CD14-positive monocyte (primary cell): ENCODE measurements around the gene BAIAP2L1. TPM values are rescaled to one million over a fixed set of nuclear protein-coding genes. Genes with fewer than 3 reads are reported as not detected.

Experiments
- DNase-seq, 3 donors: peaks; one replicate each; pipeline ENCODE4 v3.0.0-alpha.2; 2011 to 2022
- H2AFZ ChIP-seq: 2 replicates; pipeline ENCODE4 v1.6.0; 2012; ENCODE audit warnings: mild to moderate bottlenecking, low read depth, low read length, inconsistent platforms; ENCODE audit not compliant: insufficient read depth, poor library complexity, severe bottlenecking
- H3K27ac ChIP-seq, 2 donors: 1 replicate in 1 of 2; 2 replicates in 1 of 2; pipeline ENCODE4 v1.5.1; 2012 to 2013; ENCODE audit warnings: low read length in 2 of 2, control low read depth in 1 of 2, inconsistent platforms in 1 of 2, low read depth in 1 of 2, mild to moderate bottlenecking in 1 of 2
- H3K27me3 ChIP-seq, 2 donors: one replicate each; pipeline versions ENCODE4 v1.6.0 to v1.6.1; 2011 to 2013; ENCODE audit warnings: low read length in 2 of 2; ENCODE audit not compliant: control insufficient read depth in 2 of 2, insufficient read depth in 2 of 2
- H3K36me3 ChIP-seq, 2 donors: replicated peaks in 1 of 2; 1 replicate in 1 of 2; 2 replicates in 1 of 2; pipeline versions ENCODE4 v1.5.1 to v1.6.1; 2012 to 2013; ENCODE audit warnings: low read length in 2 of 2, control low read depth in 1 of 2, inconsistent platforms in 1 of 2, mild to moderate bottlenecking in 1 of 2; ENCODE audit not compliant: insufficient read depth in 2 of 2, control insufficient read depth in 1 of 2
- H3K4me1 ChIP-seq, 2 donors: 1 replicate in 1 of 2; 2 replicates in 1 of 2; pipeline versions ENCODE4 v1.5.1 to v1.6.1; 2012 to 2013; ENCODE audit warnings: low read length in 2 of 2, control low read depth in 1 of 2, inconsistent platforms in 1 of 2, mild to moderate bottlenecking in 1 of 2, moderate library complexity in 1 of 2; ENCODE audit not compliant: insufficient read depth in 2 of 2, control insufficient read depth in 1 of 2
- H3K4me2 ChIP-seq: replicated peaks from 2 replicates; pipeline ENCODE3; 2012; ENCODE audit warnings: low read length, moderate library complexity, mild to moderate bottlenecking; ENCODE audit not compliant: poor library complexity, severe bottlenecking; ENCODE audit errors: extremely low read depth
- H3K4me3 ChIP-seq, 3 experiments: fragments of 200-600 bp in 1 of 3; sonication (generic) in 1 of 3; replicated peaks in 1 of 3; 1 replicate in 2 of 3; 2 replicates in 1 of 3; pipeline ENCODE4 v1.5.1; 2011 to 2013; ENCODE audit warnings: low read length in 3 of 3, mild to moderate bottlenecking in 3 of 3, control low read depth in 2 of 3, low read depth in 2 of 3, inconsistent platforms in 1 of 3, moderate library complexity in 1 of 3
- H3K79me2 ChIP-seq: 2 replicates; pipeline ENCODE4 v1.6.0; 2012; ENCODE audit warnings: mild to moderate bottlenecking, control low read depth, inconsistent platforms, low read length, moderate library complexity; ENCODE audit not compliant: insufficient read depth
- H3K9ac ChIP-seq: 2 replicates; pipeline ENCODE4 v1.6.0; 2017; ENCODE audit warnings: low read length, mild to moderate bottlenecking; ENCODE audit not compliant: insufficient read depth, poor library complexity, severe bottlenecking
- H3K9me3 ChIP-seq, 2 donors: replicated peaks in 1 of 2; 1 replicate in 1 of 2; 2 replicates in 1 of 2; pipeline versions ENCODE4 v1.5.1 to v1.6.1; 2012 to 2013; ENCODE audit warnings: low read length in 2 of 2, control low read depth in 1 of 2; ENCODE audit not compliant: control insufficient read depth in 1 of 2, insufficient read depth in 1 of 2
- H4K20me1 ChIP-seq: 2 replicates; pipeline ENCODE4 v1.6.0; 2012; ENCODE audit warnings: mild to moderate bottlenecking, low read length, control low read depth, moderate library complexity; ENCODE audit not compliant: insufficient read depth
- H3K27ac Mint-ChIP-seq, 7 donors: one replicate each; pipeline ENCODE4 v1.8.0; 2020; ENCODE audit warnings: mild to moderate bottlenecking in 7 of 7, mixed read lengths in 7 of 7, moderate library complexity in 6 of 7, inconsistent platforms in 2 of 7
- H3K27me3 Mint-ChIP-seq, 3 donors: one replicate each; pipeline ENCODE4 v1.8.0; 2021 to 2022; ENCODE audit warnings: low read depth in 3 of 3, mild to moderate bottlenecking in 3 of 3, mixed read lengths in 3 of 3, moderate library complexity in 3 of 3, inconsistent platforms in 1 of 3
- H3K36me3 Mint-ChIP-seq, 2 donors: one replicate each; pipeline ENCODE4 v1.8.0; 2020; ENCODE audit warnings: mixed read lengths in 2 of 2, inconsistent platforms in 1 of 2, mild to moderate bottlenecking in 1 of 2
- H3K4me1 Mint-ChIP-seq: one replicate; pipeline ENCODE4 v1.8.0; 2020; ENCODE audit warnings: mild to moderate bottlenecking, mixed read lengths
- H3K4me3 Mint-ChIP-seq, 2 donors: one replicate each; pipeline ENCODE4 v1.8.0; 2020; ENCODE audit warnings: mild to moderate bottlenecking in 2 of 2, mixed read lengths in 2 of 2, moderate library complexity in 1 of 2
- H3K9me3 Mint-ChIP-seq, 7 donors: one replicate each; pipeline ENCODE4 v1.8.0; 2020 to 2022; ENCODE audit warnings: mixed read lengths in 7 of 7, mild to moderate bottlenecking in 6 of 7, moderate library complexity in 6 of 7, inconsistent platforms in 2 of 7
- CTCF ChIP-seq: fragments of 200-600 bp; IDR thresholded peaks from one replicate; pipeline ENCODE4 v1.8.0; 2022; ENCODE audit warnings: antibody characterized with exemption, mild to moderate bottlenecking
- WGBS: methylation state at CpG from one replicate; pipeline ENCODE4 v1.1.5; 2013; ENCODE audit warnings: missing lambda C conversion rate; ENCODE audit not compliant: insufficient coverage; 5-methylcytosine and 5-hydroxymethylcytosine counted together
- intact Hi-C, 2 donors: fragments of 100-400 bp; cut with micrococcal nuclease; formaldehyde crosslinking; loops; one replicate each; pipeline versions ENCODE4 v1.15.0 to v1.15.1; 2023
- polyA plus RNA-seq, 3 donors: library from polyadenylated mRNA; depleted of rRNA in 1 of 3; unstranded in 2 of 3; stranded (reverse) in 1 of 3; fragments of 300-500 nt in 2 of 3; fragments of >200 nt in 1 of 3; fragmentation: Illumina TruSeq in 2 of 3; gene quantifications; 1 replicate in 2 of 3; 2 replicates in 1 of 3; pipeline ENCODE4 v1.2.3, GENCODE V29; 2012 to 2021

BAIAP2L1 gene
- polyA plus RNA-seq, 3 donors, result 0.17 to 0.52 TPM; not detected in 1

- Histone ChIP-seq H3K79me2 (no peaks in the 10 kb centered on the region), H4K20me1 (no peaks in the 10 kb centered on the region), H3K4me3 (no peak overlapping the region), H3K9ac (no peak overlapping the region), H3K9me3 (no peaks in the 10 kb centered on the region), H3K27ac (no peak overlapping the region), H3K36me3 (no peaks in the 10 kb centered on the region), H2AFZ (no peak overlapping the region), H3K27me3 (peaks cover 24 to 30% of the 10 kb centered on the region in 2 donors), H3K4me1 (peaks cover 0 to 7% of the 10 kb centered on the region in 2 donors), H3K4me2 (no peak overlapping the region)
- no peak for TF ChIP-seq CTCF
- no peaks in the 10 kb centered on the region for H3K36me3 Mint-ChIP-seq
- no peak overlapping the region for H3K4me3 Mint-ChIP-seq
- intact Hi-C loops, result no loop called here
- no peaks in the 10 kb centered on the region for H3K4me1 Mint-ChIP-seq
- H3K27me3 Mint-ChIP-seq, result peaks cover 27 to 51% (median 47%) of the 10 kb centered on the region in 3 donors
- no peak for DNase-seq
- WGBS, result no CpG with 5 or more reads among the region's 3 CpGs
- peaks cover 0 to 5% (median 0%) of the 10 kb centered on the region in 7 donors for H3K9me3 Mint-ChIP-seq
- H3K27ac Mint-ChIP-seq, result no peak overlapping the region
Observed at GRCh38 chr7:98395951-98396350, 4.9 kb downstream of the BAIAP2L1 start.

GRCh38 chr7:98395481-98395880, 5.4 kb downstream of the BAIAP2L1 start:
- Histone ChIP-seq H3K36me3 (no peaks in the 10 kb centered on the region), H4K20me1 (no peaks in the 10 kb centered on the region), H3K4me2 (no peak overlapping the region), H3K9me3 (no peaks in the 10 kb centered on the region), H3K79me2 (no peaks in the 10 kb centered on the region), H3K9ac (no peak overlapping the region), H3K27ac (no peak overlapping the region), H3K27me3 (peaks cover 22 to 28% of the 10 kb centered on the region in 2 donors), H2AFZ (no peak overlapping the region), H3K4me3 (no peak overlapping the region), H3K4me1 (peaks cover 0 to 2% of the 10 kb centered on the region in 2 donors)
- H3K4me3 Mint-ChIP-seq, result no peak overlapping the region
- H3K27ac Mint-ChIP-seq, result no peak overlapping the region
- intact Hi-C loops, result no loop called here
- H3K9me3 Mint-ChIP-seq, result peaks cover 0 to 5% (median 0%) of the 10 kb centered on the region in 7 donors
- H3K4me1 Mint-ChIP-seq, result no peaks in the 10 kb centered on the region
- H3K36me3 Mint-ChIP-seq, result no peaks in the 10 kb centered on the region
- DNase-seq, result no peak
- peaks cover 30 to 47% (median 45%) of the 10 kb centered on the region in 3 donors for H3K27me3 Mint-ChIP-seq
- TF ChIP-seq CTCF, result no peak
- WGBS, result 100% methylated on average over 2 of the region's 4 CpGs
